Loucy (cell line): ENCODE data around the gene CCDC47.

Experiments used
- EZH2phosphoT487 ChIP-seq: fragments of 200-600 bp; IDR thresholded peaks from 2 replicates; pipeline ENCODE4 v1.6.1; 2018; ENCODE audit warnings: antibody characterized with exemption, mild to moderate bottlenecking, moderate library complexity, borderline replicate concordance
- TF ChIP-seq, protein P1 (sequence below): fragments of 200-600 bp; sonication (generic); conservative IDR thresholded peaks from 2 replicates; pipeline ENCODE4 v1.5.1; 2014; ENCODE audit warnings: mild to moderate bottlenecking, antibody characterized with exemption, low read length

DNA sequence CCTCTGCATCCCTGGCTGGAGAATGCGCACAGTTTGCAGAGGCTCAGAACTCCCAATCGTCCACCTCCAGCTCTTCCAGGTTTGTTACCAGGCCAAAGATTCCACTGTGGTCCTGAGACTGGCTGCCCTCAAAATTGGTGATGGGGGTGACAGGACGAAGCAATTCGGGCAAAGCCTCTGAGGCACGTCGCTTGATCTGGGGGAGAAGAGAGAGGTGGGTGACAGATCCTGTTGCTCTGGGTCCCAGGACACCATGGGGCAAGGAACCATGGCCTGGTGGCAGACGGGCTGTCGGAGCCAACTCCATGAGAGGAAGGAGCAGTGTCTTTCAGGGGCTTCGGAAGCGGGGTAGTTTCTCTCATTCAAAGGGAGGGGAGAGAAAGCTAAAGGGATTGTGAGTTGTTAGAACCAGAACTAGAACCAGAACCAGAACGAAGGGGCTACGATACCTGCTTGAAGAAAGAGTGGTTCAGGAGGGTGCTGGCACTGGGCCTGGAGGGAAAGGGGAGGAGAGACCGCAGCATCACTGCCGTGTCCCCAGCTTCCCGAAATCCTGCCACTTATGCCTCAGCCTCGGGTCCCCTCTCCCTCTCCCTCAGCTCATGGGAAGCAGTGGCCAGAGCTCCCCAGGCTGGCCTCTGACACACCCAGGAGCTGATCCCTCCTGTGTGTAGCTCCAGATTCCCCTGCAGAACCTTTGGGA is 69.7 kb downstream of the CCDC47 start:
- TF ChIP-seq, protein P1, sequence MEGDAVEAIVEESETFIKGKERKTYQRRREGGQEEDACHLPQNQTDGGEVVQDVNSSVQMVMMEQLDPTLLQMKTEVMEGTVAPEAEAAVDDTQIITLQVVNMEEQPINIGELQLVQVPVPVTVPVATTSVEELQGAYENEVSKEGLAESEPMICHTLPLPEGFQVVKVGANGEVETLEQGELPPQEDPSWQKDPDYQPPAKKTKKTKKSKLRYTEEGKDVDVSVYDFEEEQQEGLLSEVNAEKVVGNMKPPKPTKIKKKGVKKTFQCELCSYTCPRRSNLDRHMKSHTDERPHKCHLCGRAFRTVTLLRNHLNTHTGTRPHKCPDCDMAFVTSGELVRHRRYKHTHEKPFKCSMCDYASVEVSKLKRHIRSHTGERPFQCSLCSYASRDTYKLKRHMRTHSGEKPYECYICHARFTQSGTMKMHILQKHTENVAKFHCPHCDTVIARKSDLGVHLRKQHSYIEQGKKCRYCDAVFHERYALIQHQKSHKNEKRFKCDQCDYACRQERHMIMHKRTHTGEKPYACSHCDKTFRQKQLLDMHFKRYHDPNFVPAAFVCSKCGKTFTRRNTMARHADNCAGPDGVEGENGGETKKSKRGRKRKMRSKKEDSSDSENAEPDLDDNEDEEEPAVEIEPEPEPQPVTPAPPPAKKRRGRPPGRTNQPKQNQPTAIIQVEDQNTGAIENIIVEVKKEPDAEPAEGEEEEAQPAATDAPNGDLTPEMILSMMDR: no peak
- no peak for TF ChIP-seq EZH2phosphoT487
